ENCODE measurements around the gene LAIR1.

GRCh38 chr19:54388802-54389139, 24.0 kb upstream of the LAIR1 start:
- TF ChIP-seq CTCF (IDR thresholded peaks at IDR 0.05; ENCODE audit: insufficient read depth, low read length), result no peak
- TF ChIP-seq POLR2AphosphoS5 (IDR thresholded peaks at IDR 0.05; ENCODE audit: low read depth), result no peak; the same call in 1 of the 2 replicates
- TF ChIP-seq REST (IDR thresholded peaks at IDR 0.05; ENCODE audit: insufficient replicate concordance, low read depth), result no peak

Data from HL-60 (cell line).